C4-2B (cell line): ENCODE data around the gene ZNF232.

Experiments used
- CTCF ChIP-seq: fragments of 450-650 bp; conservative IDR thresholded peaks from 2 replicates; pipeline ENCODE4 v1.5.1; 2017; ENCODE audit warnings: mild to moderate bottlenecking
- ZFX ChIP-seq: fragments of 450-650 bp; IDR thresholded peaks from 2 replicates; pipeline ENCODE4 v1.6.1; 2017

GRCh38 chr17:5135726-5136579, 24.3 kb upstream of the ZNF232 start:
- TF ChIP-seq CTCF (no peak), ZFX (no peak)
